Small intestine (tissue), 7 donors: ENCODE results near the gene ATP8B4. TPM values are rescaled to one million over a fixed set of nuclear protein-coding genes. Genes with fewer than 3 reads are reported as not detected.

Experiments
- DNase-seq, 2 donors: peaks; one replicate each; pipeline versions ENCODE4 v3.0.0 to v3.0.0-alpha.2; 2013
- FAIRE-seq: peaks from 2 replicates; lab custom pipeline; 2012; peaks lifted over from hg19 to GRCh38; lab: Jason Lieb, UNC
- H3K27ac ChIP-seq, 3 donors: one replicate each; pipeline ENCODE4 v1.5.1; 2013; ENCODE audit warnings: low read length in 2 of 3, mild to moderate bottlenecking in 2 of 3, control low read depth in 1 of 3, inconsistent platforms in 1 of 3, low read depth in 1 of 3, moderate library complexity in 1 of 3
- H3K27me3 ChIP-seq, 3 donors: one replicate each; pipeline ENCODE4 v1.6.1; 2013; ENCODE audit warnings: low read length in 3 of 3, inconsistent platforms in 1 of 3; ENCODE audit not compliant: control insufficient read depth in 3 of 3, insufficient read depth in 3 of 3
- H3K36me3 ChIP-seq, 3 donors: one replicate each; pipeline ENCODE4 v1.6.1; 2013; ENCODE audit warnings: low read length in 3 of 3, inconsistent platforms in 1 of 3, low read depth in 1 of 3, mild to moderate bottlenecking in 1 of 3, moderate library complexity in 1 of 3; ENCODE audit not compliant: control insufficient read depth in 3 of 3, insufficient read depth in 2 of 3
- H3K4me1 ChIP-seq, 3 donors: one replicate each; pipeline ENCODE4 v1.6.1; 2013; ENCODE audit warnings: low read length in 2 of 3, inconsistent platforms in 1 of 3, low read depth in 1 of 3, mild to moderate bottlenecking in 1 of 3, moderate library complexity in 1 of 3; ENCODE audit not compliant: control insufficient read depth in 3 of 3, insufficient read depth in 2 of 3
- H3K4me3 ChIP-seq, 3 donors: one replicate each; pipeline ENCODE4 v1.5.1; 2013; ENCODE audit warnings: low read length in 3 of 3, control low read depth in 1 of 3, inconsistent platforms in 1 of 3, low read depth in 1 of 3, mild to moderate bottlenecking in 1 of 3, moderate library complexity in 1 of 3
- H3K9me3 ChIP-seq, 2 donors: one replicate each; pipeline ENCODE4 v1.6.1; 2013; ENCODE audit warnings: low read depth in 1 of 2, low read length in 1 of 2; ENCODE audit not compliant: control insufficient read depth in 2 of 2, insufficient read depth in 1 of 2
- WGBS, 3 donors: extraction: QIAGEN DNeasy Blood & Tissue Kit; methylation state at CpG; one replicate each; pipeline ENCODE4 v1.1.7; 2013; 5-methylcytosine and 5-hydroxymethylcytosine counted together
- polyA plus RNA-seq, 4 donors: library from polyadenylated mRNA; stranded (reverse) in 3 of 4; unstranded in 1 of 4; fragments of 200-250 nt in 3 of 4; fragments of 120-200 nt in 1 of 4; gene quantifications; one replicate each; pipeline versions ENCODE4 v1.2.1 to v1.2.3, GENCODE V29; 2013
- donor health status: healthy with polysubstance abuse.
- donor health status: control.
- donor health status: control.
- donor health status: Bipolar disorder and iron deficiency.
- donor health status: healthy.

ATP8B4 gene
- polyA plus RNA-seq, 4 donors = 0.45 to 4.9 (median 1.9) TPM

DNA sequence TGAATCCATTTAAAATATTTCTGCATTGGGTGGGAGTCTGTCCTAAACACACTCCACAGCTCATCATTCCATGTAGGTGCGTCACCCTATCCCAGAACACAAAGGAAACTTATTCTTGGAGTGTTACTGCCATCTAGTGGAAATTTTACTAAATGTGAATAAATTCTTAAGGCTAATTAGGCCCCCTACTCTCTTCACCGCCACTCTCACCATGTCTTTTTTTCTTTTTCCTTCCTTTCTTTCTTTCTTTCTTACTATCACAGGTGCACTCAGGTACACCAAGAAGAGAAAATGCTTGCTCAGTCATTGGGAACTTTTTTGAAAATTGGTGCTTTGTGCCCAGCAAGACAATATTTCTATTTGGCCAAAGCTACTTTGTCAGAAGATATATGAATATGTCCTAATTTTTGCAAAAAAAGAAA, 26.4 kb upstream of the ATP8B4 start:
- Histone ChIP-seq H3K9me3 (no peaks in the 10 kb centered on the region), H3K27me3 (no peaks in the 10 kb centered on the region), H3K4me3 (no peak overlapping the region), H3K36me3 (no peaks in the 10 kb centered on the region), H3K4me1 (no peaks in the 10 kb centered on the region), H3K27ac (no peak overlapping the region)
- DNase-seq (peak; percentile 70 to 78), FAIRE-seq (peak; percentile 47)
- WGBS, 3 donors = 2 to 12% (median 3%) methylated on average over 2 of the region's 2 CpGs

DNA sequence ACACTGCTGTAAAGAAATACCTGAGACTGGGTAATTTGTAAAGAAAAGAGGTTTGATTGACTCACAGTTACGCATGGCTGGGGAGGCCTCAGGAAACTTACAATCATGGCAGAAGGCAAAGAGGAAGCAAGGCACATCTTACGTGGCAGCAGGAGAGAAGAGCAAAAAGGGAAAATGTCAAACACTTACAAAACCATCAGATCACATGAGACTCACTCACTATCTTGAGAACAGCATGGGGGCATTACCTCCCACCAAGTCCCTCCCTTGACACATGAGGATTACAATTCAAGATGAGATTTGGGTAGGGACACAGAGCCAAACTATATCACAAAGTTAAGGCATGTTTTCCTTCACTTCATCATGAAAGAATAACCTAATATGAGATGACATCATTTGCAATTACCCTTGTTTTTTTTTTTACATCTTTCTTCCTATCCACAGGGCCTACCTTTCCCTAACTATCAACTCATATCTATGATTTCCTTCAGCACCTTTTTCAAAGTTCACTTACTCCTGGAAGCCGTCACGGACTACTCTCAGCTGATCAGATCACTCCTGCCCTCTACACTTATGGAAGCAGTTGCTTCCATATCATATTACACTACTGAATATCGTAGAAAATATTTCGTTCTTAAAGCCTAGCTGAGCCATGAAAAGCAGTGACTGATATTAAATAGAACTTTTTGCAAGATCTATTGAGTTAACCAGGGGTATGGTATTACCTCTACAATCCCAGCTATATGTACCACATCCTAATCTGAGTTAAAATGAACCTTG, 25.5 kb upstream of the ATP8B4 start:
- Histone ChIP-seq H3K4me3 (no peak overlapping the region), H3K9me3 (no peaks in the 10 kb centered on the region), H3K27ac (no peak overlapping the region), H3K27me3 (no peaks in the 10 kb centered on the region), H3K4me1 (no peaks in the 10 kb centered on the region), H3K36me3 (no peaks in the 10 kb centered on the region)
- FAIRE-seq (no peak), DNase-seq (no peak)
- 71 to 78% (median 72%) methylated on average over 6 of the region's 6 CpGs for WGBS, 3 donors

DNA sequence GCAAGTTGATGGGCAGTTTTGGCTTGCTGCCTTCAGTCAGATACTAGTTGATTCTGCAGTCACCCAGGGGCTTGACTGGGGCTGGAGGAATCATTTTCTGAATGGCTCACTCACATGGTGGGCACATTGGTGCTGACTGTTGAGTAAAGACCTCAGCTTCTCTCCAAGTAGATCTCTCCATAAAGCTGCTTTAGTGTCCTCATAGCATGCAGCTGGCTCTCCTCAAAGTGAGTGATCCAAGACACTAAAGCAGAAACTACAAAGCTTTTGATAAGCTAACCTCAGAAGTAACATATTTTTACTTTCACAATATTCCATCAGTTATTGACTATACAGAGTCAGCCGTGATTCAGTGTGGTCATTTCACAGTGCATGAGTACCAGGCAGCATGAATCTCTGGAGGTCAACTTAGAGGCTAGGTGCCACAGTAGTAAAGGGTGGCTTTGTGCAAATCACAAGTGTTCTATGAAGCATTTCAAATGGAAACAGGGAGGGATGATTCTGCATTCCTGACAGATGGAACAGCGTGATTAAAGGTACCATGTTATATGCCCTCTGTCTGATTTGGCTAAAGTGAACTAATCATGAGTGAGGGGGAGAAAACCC, 24.3 kb upstream of the ATP8B4 start:
- no peaks in the 10 kb centered on the region for H3K36me3 ChIP-seq
- H3K27ac ChIP-seq = no peak overlapping the region
- DNase-seq (no peak), FAIRE-seq (no peak)
- H3K9me3 ChIP-seq = no peaks in the 10 kb centered on the region
- no peaks in the 10 kb centered on the region for H3K4me1 ChIP-seq
- H3K4me3 ChIP-seq = no peak overlapping the region
- WGBS, 3 donors = 83 to 92% (median 88%) methylated on average over 2 of the region's 2 CpGs
- no peaks in the 10 kb centered on the region for H3K27me3 ChIP-seq

DNA sequence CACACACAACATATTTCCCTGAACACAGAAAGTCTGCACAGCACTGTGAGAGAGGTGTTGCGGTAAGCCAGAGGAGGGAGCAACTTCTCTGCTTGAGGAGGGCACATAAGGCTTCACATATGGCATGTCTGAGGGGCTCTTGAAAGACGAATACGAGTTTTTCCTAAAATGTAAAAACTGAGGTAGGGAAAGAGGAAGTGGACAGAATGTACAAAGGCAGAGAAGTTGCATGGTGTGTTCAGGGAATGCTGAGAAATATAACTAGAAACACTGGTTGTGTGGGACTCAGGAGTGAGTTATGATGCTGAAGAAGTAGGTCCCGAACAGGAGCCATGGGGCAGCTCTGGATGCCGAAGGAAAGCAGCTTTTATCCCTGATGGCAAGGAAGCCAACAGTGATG, 22.8 kb upstream of the ATP8B4 start:
- no peaks in the 10 kb centered on the region for H3K4me1 ChIP-seq
- FAIRE-seq (no peak), DNase-seq (no peak)
- H3K36me3 ChIP-seq = no peaks in the 10 kb centered on the region
- H3K9me3 ChIP-seq = no peaks in the 10 kb centered on the region
- 82 to 95% (median 90%) methylated on average over 5 of the region's 5 CpGs for WGBS, 3 donors
- no peak overlapping the region for H3K4me3 ChIP-seq
- H3K27ac ChIP-seq = no peak overlapping the region
- H3K27me3 ChIP-seq = no peaks in the 10 kb centered on the region

DNA sequence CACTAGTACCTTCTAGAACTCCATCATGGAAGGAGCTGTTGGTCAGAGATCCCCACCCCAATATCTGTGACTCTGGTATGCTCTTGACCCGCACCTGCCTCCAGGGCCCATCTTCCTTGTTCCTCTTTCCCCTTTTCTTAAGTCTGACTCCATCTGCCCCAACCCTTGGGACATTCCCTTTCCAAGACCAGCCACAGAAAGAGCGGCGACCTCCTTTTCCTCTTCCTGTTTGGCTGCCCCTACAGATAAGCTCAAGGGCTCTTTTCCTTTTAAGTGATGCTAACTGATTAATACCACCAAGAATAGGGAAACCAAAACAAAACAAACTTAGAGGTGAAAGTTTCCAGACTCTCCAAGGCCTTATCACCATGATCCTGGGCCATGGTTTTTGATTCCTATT, 21.9 kb upstream of the ATP8B4 start:
- H3K9me3 ChIP-seq = no peaks in the 10 kb centered on the region
- no peak overlapping the region for H3K4me3 ChIP-seq
- H3K27ac ChIP-seq = no peak overlapping the region
- H3K27me3 ChIP-seq = no peaks in the 10 kb centered on the region
- DNase-seq (no peak), FAIRE-seq (no peak)
- H3K36me3 ChIP-seq = no peaks in the 10 kb centered on the region
- WGBS, 3 donors = 81 to 95% (median 87%) methylated on average over 3 of the region's 3 CpGs
- H3K4me1 ChIP-seq = no peaks in the 10 kb centered on the region

DNA sequence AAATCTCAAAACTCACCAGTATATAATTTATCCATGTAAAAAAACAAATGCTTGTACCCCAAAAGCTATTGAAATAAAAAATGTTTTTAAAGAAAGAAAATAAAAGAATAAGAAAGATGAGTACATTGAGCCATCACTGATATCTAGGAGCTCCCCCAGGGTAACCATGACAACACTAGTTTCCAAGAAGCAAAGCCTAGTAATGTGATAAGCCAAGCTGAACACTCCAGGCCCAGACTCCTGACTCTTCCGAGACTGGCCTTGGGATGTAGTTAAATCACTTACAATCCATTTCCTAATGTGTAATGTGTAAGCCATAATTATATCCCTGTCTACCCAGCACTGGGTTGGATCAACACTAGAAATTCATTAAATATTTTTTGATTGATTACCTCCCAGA, 21.1 kb upstream of the ATP8B4 start:
- H3K36me3 ChIP-seq = no peaks in the 10 kb centered on the region
- FAIRE-seq (no peak), DNase-seq (peak in 1 of 2 donors; percentile 16)
- H3K4me1 ChIP-seq = no peaks in the 10 kb centered on the region
- WGBS, 3 donors = 0 to 2% (median 0%) methylated on average over 1 of the region's 1 CpG
- H3K4me3 ChIP-seq = no peak overlapping the region
- H3K27ac ChIP-seq = no peak overlapping the region
- no peaks in the 10 kb centered on the region for H3K27me3 ChIP-seq
- no peaks in the 10 kb centered on the region for H3K9me3 ChIP-seq

DNA sequence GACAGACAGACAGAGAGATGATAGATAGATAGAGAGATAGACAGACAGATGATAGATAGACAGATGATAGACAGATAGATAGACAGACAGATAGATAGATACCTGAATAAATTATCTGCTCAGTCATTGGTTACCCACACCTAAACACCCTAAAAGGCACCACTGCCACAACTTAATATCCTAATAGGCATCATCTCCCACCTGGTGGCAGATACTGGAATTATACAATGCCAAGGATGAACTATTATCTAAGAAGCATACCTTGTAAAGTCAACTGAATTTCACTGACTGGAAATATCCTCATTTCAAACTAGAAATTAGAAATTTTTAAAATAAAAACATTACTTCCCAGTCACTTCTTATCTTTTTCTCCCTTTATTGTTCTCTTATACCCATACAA, 19.4 kb upstream of the ATP8B4 start:
- no peaks in the 10 kb centered on the region for H3K27me3 ChIP-seq
- H3K27ac ChIP-seq = no peak overlapping the region
- no peak overlapping the region for H3K4me3 ChIP-seq
- DNase-seq (no peak), FAIRE-seq (no peak)
- H3K4me1 ChIP-seq = no peaks in the 10 kb centered on the region
- no peaks in the 10 kb centered on the region for H3K36me3 ChIP-seq
- no peaks in the 10 kb centered on the region for H3K9me3 ChIP-seq

DNA sequence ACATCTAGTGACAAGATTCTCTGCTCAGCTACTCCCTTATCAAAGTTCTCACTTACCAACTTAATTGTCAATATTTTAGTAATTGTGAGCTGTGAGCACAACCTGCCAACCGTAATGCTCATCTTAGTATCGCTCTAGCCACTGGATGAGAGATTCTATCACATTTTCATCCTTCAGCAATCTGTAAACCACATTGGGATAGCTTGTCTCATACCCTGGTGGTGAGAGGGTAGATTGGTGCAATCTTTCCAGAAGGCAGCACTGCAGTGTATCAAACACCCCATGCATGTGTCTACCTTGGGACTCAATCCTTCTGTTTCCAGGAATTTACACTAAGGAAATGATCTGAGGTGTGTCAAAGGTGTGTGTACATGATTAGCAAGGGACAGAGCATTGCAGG, 18.9 kb upstream of the ATP8B4 start:
- Histone ChIP-seq H3K36me3 (no peaks in the 10 kb centered on the region), H3K27ac (no peak overlapping the region), H3K4me1 (no peaks in the 10 kb centered on the region), H3K27me3 (no peaks in the 10 kb centered on the region), H3K4me3 (no peak overlapping the region), H3K9me3 (no peaks in the 10 kb centered on the region)
- DNase-seq (no peak), FAIRE-seq (no peak)
- WGBS, 3 donors = 88 to 91% (median 88%) methylated on average over 2 of the region's 2 CpGs
